WERI-Rb-1 (cell line): ENCODE measurements around the gene IGFL2.
"Not testable (repeated sequence)": the region's sequence is repeated elsewhere in the genome, so short reads cannot be mapped to it uniquely, and the experiment has no call there.

Source experiments
- DNase-seq: peaks from one replicate; pipeline ENCODE4 v3.0.0-alpha.2; 2020
- H3K27ac ChIP-seq: fragments of 250-450 bp; sonication (Bioruptor Pico); 2 replicates; pipeline ENCODE4 v1.5.1; 2020; ENCODE audit warnings: mild to moderate bottlenecking, moderate library complexity
- H3K27me3 ChIP-seq: fragments of 250-450 bp; sonication (Bioruptor Pico); 2 replicates; pipeline ENCODE4 v1.5.1; 2021; ENCODE audit warnings: mild to moderate bottlenecking, low read depth, moderate library complexity; ENCODE audit not compliant: insufficient read depth, severe bottlenecking
- H3K36me3 ChIP-seq: fragments of 250-450 bp; sonication (Bioruptor Pico); 2 replicates; pipeline ENCODE4 v1.5.1; 2020; ENCODE audit warnings: mild to moderate bottlenecking, moderate library complexity
- H3K4me3 ChIP-seq: 2 replicates; pipeline ENCODE4 v1.5.1; 2011; ENCODE audit warnings: low read depth, mild to moderate bottlenecking, control low read depth, low read length
- H3K9me3 ChIP-seq: fragments of 250-450 bp; sonication (Bioruptor Pico); 2 replicates; pipeline ENCODE4 v1.5.1; 2021; ENCODE audit warnings: mild to moderate bottlenecking, moderate library complexity; ENCODE audit not compliant: severe bottlenecking
- TF ChIP-seq, protein P1 (sequence below): IDR thresholded peaks from 2 replicates; pipeline ENCODE4 v1.5.1; 2011; ENCODE audit warnings: low read depth, mild to moderate bottlenecking, control low read depth, inconsistent platforms, low read length

Gene IGFL2

DNA sequence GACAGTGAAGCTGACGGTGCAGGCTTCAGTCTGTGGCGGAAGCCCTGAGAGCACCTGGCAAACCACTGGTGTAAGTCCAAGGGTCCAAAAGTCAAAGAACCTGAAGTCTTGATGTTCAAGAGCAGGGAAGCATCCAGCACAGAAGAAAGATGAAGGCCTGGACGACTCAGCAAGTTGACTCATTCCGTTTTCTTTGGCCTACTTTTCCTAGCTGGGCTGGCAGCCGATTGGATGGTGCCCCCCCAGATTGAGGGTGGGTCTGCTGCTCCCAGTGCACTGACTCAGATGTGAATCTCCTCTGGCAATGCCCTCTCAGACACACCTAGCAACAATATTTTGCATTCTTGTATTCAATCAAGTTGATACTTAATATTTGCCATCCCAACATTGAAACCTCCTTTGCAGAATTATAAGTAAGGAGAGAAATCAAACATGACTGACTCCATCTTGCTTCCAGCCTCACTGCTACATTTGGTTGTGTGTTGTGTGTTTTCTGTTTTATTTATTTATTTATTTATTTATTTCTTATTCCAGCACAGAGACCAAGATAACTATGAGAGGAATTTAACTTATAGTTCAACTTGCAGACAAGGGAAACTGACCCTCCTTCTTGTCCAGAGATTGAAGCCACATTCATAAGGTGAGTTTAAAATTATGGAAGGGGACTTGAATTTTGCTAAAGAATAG, 32.8 kb downstream of the IGFL2 start:
- Histone ChIP-seq H3K9me3 (no peaks in the 10 kb centered on the region), H3K36me3 (no peaks in the 10 kb centered on the region), H3K4me3 (no peak overlapping the region), H3K27ac (no peak overlapping the region), H3K27me3 (no peaks in the 10 kb centered on the region)
- DNase-seq: no peak
- TF ChIP-seq, protein P1, sequence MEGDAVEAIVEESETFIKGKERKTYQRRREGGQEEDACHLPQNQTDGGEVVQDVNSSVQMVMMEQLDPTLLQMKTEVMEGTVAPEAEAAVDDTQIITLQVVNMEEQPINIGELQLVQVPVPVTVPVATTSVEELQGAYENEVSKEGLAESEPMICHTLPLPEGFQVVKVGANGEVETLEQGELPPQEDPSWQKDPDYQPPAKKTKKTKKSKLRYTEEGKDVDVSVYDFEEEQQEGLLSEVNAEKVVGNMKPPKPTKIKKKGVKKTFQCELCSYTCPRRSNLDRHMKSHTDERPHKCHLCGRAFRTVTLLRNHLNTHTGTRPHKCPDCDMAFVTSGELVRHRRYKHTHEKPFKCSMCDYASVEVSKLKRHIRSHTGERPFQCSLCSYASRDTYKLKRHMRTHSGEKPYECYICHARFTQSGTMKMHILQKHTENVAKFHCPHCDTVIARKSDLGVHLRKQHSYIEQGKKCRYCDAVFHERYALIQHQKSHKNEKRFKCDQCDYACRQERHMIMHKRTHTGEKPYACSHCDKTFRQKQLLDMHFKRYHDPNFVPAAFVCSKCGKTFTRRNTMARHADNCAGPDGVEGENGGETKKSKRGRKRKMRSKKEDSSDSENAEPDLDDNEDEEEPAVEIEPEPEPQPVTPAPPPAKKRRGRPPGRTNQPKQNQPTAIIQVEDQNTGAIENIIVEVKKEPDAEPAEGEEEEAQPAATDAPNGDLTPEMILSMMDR: no peak

DNA sequence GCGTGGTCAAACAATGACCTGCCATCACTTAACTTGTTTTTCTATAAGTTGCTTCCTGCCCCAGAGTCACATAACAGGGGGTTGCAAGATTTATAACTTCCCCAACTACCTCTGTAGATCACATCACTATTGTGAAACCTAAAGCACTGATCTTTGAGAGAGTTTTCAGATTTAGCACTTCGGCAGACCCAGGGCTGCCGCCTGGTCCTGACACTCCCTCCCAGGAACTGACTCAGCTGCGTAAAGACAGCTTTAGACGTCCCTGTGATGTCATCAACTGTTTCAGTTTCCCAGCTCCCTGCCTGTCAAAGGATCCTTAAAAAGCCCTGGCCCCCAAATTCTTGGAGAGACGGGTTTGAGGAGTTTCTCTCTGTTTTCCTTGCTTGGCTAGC, 33.3 kb downstream of the IGFL2 start:
- Histone ChIP-seq H3K27me3 (no peaks in the 10 kb centered on the region), H3K27ac (no peak overlapping the region), H3K36me3 (no peaks in the 10 kb centered on the region), H3K9me3 (no peaks in the 10 kb centered on the region), H3K4me3 (no peak overlapping the region)
- TF ChIP-seq, protein P1: no peak
- no peak for DNase-seq

DNA sequence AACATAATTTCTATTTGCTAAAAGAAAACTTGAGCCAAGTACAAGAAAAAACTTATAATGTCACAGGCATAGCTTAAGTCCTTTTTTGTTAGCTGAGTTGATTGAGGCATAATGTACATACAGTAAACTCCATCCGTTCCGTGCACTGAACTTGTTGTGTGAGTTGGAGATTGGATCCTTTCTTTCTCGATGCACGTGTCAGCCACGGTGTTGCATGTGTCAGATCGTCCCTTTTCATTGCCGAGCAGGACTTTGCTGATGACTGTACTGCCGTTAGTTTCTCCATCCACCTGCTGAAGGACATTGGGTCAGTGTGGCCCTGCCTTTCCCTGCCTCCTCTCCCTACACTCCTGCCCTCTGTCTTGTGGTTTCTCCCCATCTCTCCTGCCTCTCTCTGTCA, 34.4 kb downstream of the IGFL2 start:
- Histone ChIP-seq H3K36me3 (no peaks in the 10 kb centered on the region), H3K4me3 (no peak overlapping the region), H3K27ac (no peak overlapping the region), H3K9me3 (no peaks in the 10 kb centered on the region), H3K27me3 (no peaks in the 10 kb centered on the region)
- TF ChIP-seq, protein P1: no peak
- no peak for DNase-seq

DNA sequence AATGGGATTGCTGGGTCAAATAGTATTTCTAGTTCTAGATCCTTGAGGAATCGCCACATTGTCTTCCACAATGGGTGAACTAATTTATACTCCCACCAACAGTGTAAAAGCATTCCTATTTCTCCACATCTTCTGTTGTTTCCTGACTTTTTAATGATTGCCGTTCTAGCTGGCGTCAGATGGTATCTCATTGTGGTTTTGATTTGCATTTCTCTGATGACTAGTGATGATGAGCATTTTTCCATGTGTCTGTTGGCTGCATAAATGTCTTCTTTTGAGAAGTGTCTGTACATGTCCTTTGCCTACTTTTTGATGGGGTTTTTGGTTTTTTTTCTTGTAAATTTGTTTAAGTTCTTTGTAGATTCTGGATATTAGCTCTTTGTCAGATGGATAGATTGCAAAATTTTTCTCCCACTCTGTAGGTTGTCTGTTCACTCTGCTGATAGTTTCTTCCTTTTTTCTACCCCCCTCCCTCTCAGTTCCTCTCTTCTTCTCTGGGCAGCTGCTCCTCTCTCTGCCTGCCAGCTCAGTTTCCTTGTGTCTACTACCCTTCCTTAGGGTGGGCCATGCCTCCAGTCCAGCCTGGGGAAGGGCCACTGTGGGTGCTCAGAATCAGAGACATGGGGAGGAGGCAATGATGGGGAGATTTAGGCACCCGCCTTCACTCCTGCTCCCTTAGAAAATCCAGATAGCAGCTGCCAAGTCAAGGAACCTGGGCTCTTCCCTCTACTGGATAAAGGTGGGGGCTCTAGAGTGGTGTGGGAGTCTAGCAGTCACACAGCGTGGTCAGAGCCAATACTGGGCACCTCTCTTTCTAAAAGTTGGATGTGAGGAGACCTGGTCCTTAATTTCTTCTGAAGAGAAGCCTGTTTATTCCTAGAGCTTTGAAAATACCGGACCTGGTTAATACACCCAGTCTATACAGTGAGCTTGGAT, 37.0 kb downstream of the IGFL2 start:
- not testable (repeated sequence) for H3K27me3 ChIP-seq, H3K9me3 ChIP-seq, H3K27ac ChIP-seq, H3K36me3 ChIP-seq, DNase-seq, H3K4me3 ChIP-seq

DNA sequence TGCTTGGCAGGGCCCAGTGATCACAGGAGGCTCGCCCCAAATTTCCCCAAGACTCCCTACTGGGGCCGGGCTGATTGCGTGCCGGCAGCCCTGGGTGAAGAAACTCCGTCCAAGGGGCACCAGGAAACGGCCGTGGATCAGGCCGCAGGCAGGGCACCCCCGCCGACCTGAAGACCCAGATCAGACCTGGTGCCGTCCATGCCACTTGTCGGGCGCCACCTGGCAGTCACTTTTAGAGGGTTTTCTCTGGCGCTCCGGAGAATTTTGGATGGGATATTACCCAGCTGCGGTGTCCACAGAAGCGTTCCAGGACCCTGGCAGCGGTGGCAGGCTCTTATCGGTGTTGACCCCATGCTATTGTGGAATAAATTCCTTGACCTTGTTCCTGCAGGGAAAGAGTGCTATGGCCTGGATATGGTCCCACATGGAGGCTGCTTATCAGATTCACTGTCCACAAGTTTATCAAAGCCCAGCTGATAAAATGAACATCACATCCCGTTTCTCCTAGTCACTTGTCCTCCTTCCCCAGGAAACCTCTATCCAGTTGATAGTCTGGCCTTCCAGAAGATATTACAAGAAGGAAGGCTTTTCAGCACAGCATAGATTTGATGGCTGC, 38.2 kb downstream of the IGFL2 start:
- TF ChIP-seq, protein P1: no peak
- no peaks in the 10 kb centered on the region for H3K27me3 ChIP-seq
- H3K27ac ChIP-seq: no peak overlapping the region
- no peaks in the 10 kb centered on the region for H3K9me3 ChIP-seq
- DNase-seq: no peak
- H3K4me3 ChIP-seq: no peak overlapping the region
- no peaks in the 10 kb centered on the region for H3K36me3 ChIP-seq

DNA sequence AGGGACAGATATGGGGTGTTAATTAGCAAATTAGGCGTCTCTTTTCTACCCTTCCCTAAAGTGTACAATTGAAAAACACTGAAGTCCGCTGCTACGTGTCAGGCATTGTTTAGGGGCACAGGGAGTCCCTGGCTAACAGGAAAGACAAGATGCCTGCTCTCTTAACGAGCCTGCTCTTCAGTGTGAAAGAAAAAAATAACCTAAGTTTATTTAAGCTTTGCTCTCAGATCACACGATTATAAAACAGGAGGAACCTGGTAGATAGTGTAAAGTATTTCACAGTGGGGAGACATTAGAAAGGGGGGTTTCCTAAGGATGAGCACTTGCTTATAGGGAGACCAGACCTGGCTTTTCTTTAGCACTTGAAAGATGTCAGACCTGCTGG, 38.7 kb downstream of the IGFL2 start:
- DNase-seq: no peak
- Histone ChIP-seq H3K27me3 (no peaks in the 10 kb centered on the region), H3K27ac (no peak overlapping the region), H3K9me3 (no peaks in the 10 kb centered on the region), H3K36me3 (no peaks in the 10 kb centered on the region), H3K4me3 (no peak overlapping the region)
- TF ChIP-seq, protein P1: no peak
